SW480 (cell line): ENCODE measurements around the gene YY1.
"Not testable (repeated sequence)": the region's sequence is repeated elsewhere in the genome, so short reads cannot be mapped to it uniquely, and the experiment has no call there.

Source experiments
- DNase-seq: peaks from one replicate; pipeline ENCODE4 v3.0.0-alpha.2; 2016; ENCODE audit warnings: low spot score

Gene YY1

GRCh38 chr14:100238419-100239210 lies at the start of gene YY1:
Gene YY1, plus strand, starts transcription at chr14:100239144. Its CDS starts 101 bp downstream, at chr14:100239245.
- peak; percentile 98 for DNase-seq

GRCh38 chr14:100190126-100190525 lies 48.8 kb upstream of the YY1 start:
- no peak for DNase-seq

GRCh38 chr14:100191584-100192249 lies 47.2 kb upstream of the YY1 start:
- DNase-seq = no peak

- no peak for DNase-seq
Observed at GRCh38 chr14:100192250-100192671, 46.7 kb upstream of the YY1 start.

- peak; percentile 99 for DNase-seq
Observed at GRCh38 chr14:100192672-100193416, 46.1 kb upstream of the YY1 start.

GRCh38 chr14:100193417-100194357 lies 45.3 kb upstream of the YY1 start:
- peak; percentile 46 for DNase-seq

GRCh38 chr14:100199240-100199860 lies 39.6 kb upstream of the YY1 start:
- DNase-seq = no peak

- no peak for DNase-seq
Observed at GRCh38 chr14:100200311-100200710, 38.6 kb upstream of the YY1 start.

GRCh38 chr14:100201701-100202100 lies 37.2 kb upstream of the YY1 start:
- DNase-seq = no peak

- no peak for DNase-seq
Observed at GRCh38 chr14:100202712-100203111, 36.2 kb upstream of the YY1 start.

- no peak for DNase-seq
Observed at GRCh38 chr14:100203146-100203545, 35.8 kb upstream of the YY1 start.

GRCh38 chr14:100203962-100204834 lies 34.7 kb upstream of the YY1 start:
- DNase-seq = no peak

GRCh38 chr14:100204835-100205167 lies 34.1 kb upstream of the YY1 start:
- DNase-seq = not testable (repeated sequence)

- DNase-seq = not testable (repeated sequence)
Observed at GRCh38 chr14:100207588-100207987, 31.4 kb upstream of the YY1 start.

- not testable (repeated sequence) for DNase-seq
Observed at GRCh38 chr14:100208136-100208535, 30.8 kb upstream of the YY1 start.

GRCh38 chr14:100211366-100211765 lies 27.6 kb upstream of the YY1 start:
- DNase-seq = no peak

GRCh38 chr14:100211893-100212292 lies 27.1 kb upstream of the YY1 start:
- DNase-seq = no peak

- DNase-seq = no peak
Observed at GRCh38 chr14:100212476-100213333, 26.2 kb upstream of the YY1 start.

GRCh38 chr14:100213587-100213955 lies 25.4 kb upstream of the YY1 start:
- DNase-seq = no peak
